ENCODE results near the gene DDX1.

Gene DDX1

DNA sequence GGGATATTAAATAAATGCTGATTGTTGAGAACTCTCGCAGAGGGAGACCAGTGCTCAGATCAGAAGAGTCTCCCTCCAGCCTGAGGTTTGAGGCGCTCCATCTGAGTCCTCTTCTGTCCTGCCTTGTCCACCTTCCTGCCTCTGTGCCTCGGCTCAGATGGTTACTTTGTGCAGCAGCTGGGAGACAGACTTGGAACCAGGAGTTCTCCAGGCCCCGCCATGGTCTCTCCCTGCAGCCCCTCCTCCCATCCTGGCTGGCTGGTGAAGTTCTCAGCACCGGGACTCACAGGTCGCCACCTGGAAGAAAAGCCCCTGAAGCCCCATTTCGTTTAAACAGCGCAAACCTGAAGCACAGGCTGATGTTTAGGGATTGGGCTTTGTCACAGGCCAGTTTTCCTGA, 60.6 kb downstream of the DDX1 start:
- Histone ChIP-seq H3K4me3 (ENCODE audit: low read depth, low read length) (no peak overlapping the region), H3K36me3 (no peaks in the 10 kb centered on the region), H3K9me3 (no peaks in the 10 kb centered on the region), H3K4me1 (no peaks in the 10 kb centered on the region), H3K27me3 (no peaks in the 10 kb centered on the region)
- no peak for DNase-seq
- TF ChIP-seq, protein P1, sequence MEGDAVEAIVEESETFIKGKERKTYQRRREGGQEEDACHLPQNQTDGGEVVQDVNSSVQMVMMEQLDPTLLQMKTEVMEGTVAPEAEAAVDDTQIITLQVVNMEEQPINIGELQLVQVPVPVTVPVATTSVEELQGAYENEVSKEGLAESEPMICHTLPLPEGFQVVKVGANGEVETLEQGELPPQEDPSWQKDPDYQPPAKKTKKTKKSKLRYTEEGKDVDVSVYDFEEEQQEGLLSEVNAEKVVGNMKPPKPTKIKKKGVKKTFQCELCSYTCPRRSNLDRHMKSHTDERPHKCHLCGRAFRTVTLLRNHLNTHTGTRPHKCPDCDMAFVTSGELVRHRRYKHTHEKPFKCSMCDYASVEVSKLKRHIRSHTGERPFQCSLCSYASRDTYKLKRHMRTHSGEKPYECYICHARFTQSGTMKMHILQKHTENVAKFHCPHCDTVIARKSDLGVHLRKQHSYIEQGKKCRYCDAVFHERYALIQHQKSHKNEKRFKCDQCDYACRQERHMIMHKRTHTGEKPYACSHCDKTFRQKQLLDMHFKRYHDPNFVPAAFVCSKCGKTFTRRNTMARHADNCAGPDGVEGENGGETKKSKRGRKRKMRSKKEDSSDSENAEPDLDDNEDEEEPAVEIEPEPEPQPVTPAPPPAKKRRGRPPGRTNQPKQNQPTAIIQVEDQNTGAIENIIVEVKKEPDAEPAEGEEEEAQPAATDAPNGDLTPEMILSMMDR (IDR thresholded peaks at IDR 0.05; ENCODE audit: low read depth, low read length): no peak

DNA sequence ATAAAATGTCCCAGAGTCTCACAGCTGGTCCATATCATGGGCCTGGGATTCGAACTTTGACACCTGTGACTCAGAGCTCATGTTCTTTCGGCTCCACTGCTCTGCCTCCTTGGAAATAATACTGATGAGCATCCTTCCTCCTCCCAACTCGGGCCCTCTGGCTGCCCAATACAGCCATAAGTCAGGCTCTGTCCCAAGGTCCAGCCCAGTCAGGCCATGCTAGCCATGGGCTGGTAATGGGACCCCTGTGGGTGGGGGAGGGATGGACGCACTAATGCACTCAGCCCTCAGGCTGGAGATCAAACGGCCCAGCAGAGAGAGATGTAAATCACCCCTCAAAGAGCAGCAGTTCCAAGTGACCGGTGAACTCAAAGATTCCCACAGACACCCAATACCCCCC, 61.1 kb downstream of the DDX1 start:
- TF ChIP-seq, protein P1 (IDR thresholded peaks at IDR 0.05; ENCODE audit: low read depth, low read length): no peak
- H3K4me1 ChIP-seq: no peaks in the 10 kb centered on the region
- no peak overlapping the region for H3K4me3 ChIP-seq (ENCODE audit: low read depth, low read length)
- H3K9me3 ChIP-seq: no peaks in the 10 kb centered on the region
- H3K36me3 ChIP-seq: no peaks in the 10 kb centered on the region
- no peaks in the 10 kb centered on the region for H3K27me3 ChIP-seq
- DNase-seq: no peak

DNA sequence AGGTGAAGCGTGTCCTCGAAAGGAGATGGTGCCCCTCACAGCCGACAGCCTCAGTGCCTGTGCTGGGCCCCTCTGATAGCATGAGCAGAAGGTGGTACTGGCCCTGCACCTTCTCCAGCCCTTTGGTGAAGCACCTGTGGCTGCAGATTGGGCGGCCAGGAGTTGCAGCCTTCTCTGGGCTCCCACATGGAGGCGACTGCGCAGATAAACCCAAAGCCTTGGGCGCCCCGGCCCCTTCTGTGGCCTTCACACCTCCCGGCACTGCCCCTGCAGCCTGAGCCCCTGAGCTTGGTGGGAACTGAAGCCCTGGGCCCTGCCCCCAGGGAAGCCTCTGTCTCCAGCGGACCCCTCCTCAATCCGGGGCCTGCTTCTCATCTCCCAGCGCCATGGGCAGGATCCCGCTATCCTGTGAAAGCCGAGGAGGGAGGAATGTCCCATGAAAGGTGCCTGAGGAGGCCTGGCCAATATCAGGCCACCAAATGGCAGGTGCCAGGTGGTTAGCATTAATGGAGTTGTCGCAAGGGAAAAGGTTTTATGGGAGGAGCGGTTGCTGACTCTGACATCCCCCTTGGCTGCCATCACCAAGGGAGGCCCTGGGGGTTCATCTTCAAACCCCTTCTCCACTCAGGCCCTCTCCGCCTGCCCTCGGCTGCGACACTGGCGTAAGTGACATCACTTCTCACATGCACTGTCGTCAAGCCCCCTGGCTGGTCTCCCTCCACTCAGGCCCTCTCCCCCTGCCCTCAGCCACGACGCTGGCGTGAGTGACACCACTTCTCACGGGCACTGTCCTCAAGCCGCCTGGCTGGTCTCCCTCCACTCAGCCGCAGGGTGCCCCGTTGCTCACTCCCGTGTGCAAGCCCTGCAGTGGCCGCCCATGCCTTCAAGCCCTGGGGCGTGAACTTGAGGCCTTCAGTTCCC, 62.4 kb downstream of the DDX1 start:
- Histone ChIP-seq H3K9me3 (no peaks in the 10 kb centered on the region), H3K36me3 (no peaks in the 10 kb centered on the region), H3K27me3 (no peaks in the 10 kb centered on the region), H3K4me3 (ENCODE audit: low read depth, low read length) (no peak overlapping the region), H3K4me1 (no peaks in the 10 kb centered on the region)
- TF ChIP-seq, protein P1 (IDR thresholded peaks at IDR 0.05; ENCODE audit: low read depth, low read length): no peak
- no peak for DNase-seq

DNA sequence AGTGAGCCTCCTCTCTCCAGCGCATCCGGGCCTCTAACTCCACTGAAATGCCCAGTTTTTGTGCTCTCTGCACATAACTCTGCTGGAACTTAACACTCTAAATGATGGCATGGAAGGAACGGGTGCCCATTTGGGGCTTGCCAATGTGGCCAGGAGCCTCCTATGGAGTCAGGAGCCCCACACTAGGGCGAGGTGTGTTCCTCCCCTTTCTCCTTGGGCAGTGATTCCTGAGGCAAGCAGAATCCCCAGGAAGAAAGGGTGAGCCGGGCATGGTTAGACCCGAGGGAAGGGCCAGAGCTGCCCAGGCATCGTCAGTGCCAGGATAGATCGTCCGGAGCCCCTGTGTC, 63.0 kb downstream of the DDX1 start:
- no peaks in the 10 kb centered on the region for H3K27me3 ChIP-seq
- no peak for DNase-seq
- no peak overlapping the region for H3K4me3 ChIP-seq (ENCODE audit: low read depth, low read length)
- TF ChIP-seq, protein P1 (IDR thresholded peaks at IDR 0.05; ENCODE audit: low read depth, low read length): no peak
- no peaks in the 10 kb centered on the region for H3K36me3 ChIP-seq
- no peaks in the 10 kb centered on the region for H3K9me3 ChIP-seq
- no peaks in the 10 kb centered on the region for H3K4me1 ChIP-seq

DNA sequence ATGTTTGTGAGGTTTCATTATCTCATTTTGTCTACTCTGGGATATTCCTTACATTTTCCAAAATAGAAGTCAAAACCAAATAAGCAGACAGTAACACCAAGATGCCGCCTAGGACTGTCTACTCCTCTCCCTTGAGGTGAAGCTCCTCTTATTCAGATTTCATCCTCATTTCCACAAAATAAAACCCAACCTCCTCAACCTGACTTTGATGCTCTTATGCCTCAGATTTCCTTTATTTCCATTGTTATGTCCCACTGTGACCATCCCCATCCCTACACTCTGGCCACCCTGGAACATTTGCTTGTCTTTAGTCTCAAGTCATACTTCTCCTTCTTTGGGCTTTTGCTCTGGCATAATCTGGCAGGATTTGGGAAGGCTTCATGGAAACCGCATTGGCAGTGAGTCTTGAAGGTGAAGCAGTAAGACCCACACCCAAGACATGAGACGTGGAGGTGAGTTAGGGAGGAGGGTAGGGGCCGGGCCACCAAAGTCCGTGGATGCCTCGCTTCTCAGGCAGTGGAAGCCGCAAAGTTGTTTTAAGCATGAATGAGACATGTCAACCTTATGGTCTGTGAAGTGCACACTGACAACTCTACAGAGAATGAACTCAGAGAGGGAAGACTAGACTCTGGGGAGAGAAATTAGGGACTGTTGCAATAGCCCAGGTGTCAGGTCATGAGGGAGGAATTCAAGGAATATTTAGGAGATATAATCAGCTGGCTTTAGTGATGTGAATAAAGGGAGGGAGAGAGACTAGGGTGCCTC, 63.6 kb downstream of the DDX1 start:
- H3K36me3 ChIP-seq: no peaks in the 10 kb centered on the region
- no peak for DNase-seq
- H3K4me3 ChIP-seq (ENCODE audit: low read depth, low read length): no peak overlapping the region
- TF ChIP-seq, protein P1 (IDR thresholded peaks at IDR 0.05; ENCODE audit: low read depth, low read length): no peak
- H3K27me3 ChIP-seq: no peaks in the 10 kb centered on the region
- no peaks in the 10 kb centered on the region for H3K9me3 ChIP-seq
- no peaks in the 10 kb centered on the region for H3K4me1 ChIP-seq

DNA sequence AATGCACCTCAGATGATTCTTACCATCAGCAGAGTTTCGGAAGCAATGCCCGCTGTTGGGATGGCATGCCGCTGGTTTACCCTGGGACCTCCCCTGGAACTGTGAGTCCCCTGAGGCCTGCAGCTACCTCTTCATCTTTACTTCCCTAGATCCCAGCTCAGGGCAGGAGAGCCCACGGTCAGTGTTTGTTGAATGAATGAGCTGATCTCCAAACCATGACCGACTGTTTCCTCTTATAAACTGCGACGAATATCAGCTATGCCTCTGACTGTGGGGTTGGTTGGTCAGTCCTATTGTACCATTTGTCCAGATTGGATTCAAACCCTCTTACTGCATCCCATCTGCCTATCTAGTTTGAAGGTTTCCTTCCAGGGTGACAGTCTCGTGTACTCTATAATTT, 64.4 kb downstream of the DDX1 start:
- Histone ChIP-seq H3K36me3 (no peaks in the 10 kb centered on the region), H3K27me3 (no peaks in the 10 kb centered on the region), H3K4me3 (ENCODE audit: low read depth, low read length) (no peak overlapping the region), H3K9me3 (no peaks in the 10 kb centered on the region), H3K4me1 (no peaks in the 10 kb centered on the region)
- DNase-seq: no peak
- TF ChIP-seq, protein P1 (IDR thresholded peaks at IDR 0.05; ENCODE audit: low read depth, low read length): no peak
